Neural cell (in vitro differentiated cells): Measurements from ENCODE around the gene TSPAN31.

ENCODE experiments used
- EP300 ChIP-seq: fragments of 450-650 bp; conservative IDR thresholded peaks from 2 replicates; pipeline ENCODE4 v1.6.1; 2014; ENCODE audit warnings: antibody characterized with exemption, mild to moderate bottlenecking, moderate library complexity; ENCODE audit not compliant: poor library complexity, severe bottlenecking
- EZH2 ChIP-seq: fragments of 200-600, 300-800 bp; shearing (Covaris generic), sonication (generic); IDR thresholded peaks from 2 replicates; pipeline ENCODE4 v1.6.1; 2014; ENCODE audit warnings: antibody characterized with exemption, low read length, borderline replicate concordance, mild to moderate bottlenecking; ENCODE audit not compliant: insufficient read depth, poor library complexity, severe bottlenecking
- SMC3 ChIP-seq: fragments of 450-650 bp; conservative IDR thresholded peaks from 2 replicates; pipeline ENCODE4 v1.6.1; 2014; ENCODE audit warnings: antibody characterized with exemption, mild to moderate bottlenecking, moderate library complexity; ENCODE audit not compliant: poor library complexity
- TF ChIP-seq, protein P1 (sequence below): fragments of 450-650 bp; IDR thresholded peaks from 2 replicates; pipeline ENCODE4 v1.5.1; 2014; ENCODE audit warnings: antibody characterized with exemption, mild to moderate bottlenecking, moderate library complexity; ENCODE audit not compliant: poor library complexity, severe bottlenecking

DNA sequence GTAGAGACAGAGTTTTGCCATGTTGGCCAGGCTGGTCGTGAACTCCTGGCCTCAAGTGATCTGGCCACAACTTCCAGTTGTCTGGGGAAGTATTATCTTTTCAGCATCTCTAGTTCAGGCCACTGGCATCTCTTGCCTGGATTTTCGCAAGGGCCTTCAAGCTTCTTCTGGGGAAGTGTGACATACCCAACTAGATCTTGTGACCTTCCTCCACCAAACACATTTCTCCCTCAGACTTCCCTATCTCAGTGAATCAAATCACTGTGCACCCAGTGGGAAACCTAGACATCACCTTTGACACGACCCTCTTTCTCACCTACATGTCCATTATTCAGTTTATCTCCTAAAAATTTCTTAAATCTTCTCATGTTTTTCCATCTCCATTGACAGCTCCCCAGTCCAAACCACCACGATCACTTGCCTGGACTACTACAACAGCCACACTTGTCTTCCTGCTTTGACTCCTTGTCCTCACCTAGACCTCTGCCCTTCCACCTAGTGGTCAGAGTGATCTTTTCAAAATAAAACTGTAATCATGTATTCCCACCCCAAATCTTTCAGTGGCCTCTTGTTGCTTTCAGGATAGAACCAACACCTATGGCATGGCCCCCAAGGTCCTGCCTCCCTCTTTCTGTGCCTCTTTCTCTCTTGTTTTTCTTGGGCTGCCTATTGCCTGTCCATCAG is 30.9 kb downstream of the TSPAN31 start:
- TF ChIP-seq EP300, result no peak
- TF ChIP-seq, protein P1, sequence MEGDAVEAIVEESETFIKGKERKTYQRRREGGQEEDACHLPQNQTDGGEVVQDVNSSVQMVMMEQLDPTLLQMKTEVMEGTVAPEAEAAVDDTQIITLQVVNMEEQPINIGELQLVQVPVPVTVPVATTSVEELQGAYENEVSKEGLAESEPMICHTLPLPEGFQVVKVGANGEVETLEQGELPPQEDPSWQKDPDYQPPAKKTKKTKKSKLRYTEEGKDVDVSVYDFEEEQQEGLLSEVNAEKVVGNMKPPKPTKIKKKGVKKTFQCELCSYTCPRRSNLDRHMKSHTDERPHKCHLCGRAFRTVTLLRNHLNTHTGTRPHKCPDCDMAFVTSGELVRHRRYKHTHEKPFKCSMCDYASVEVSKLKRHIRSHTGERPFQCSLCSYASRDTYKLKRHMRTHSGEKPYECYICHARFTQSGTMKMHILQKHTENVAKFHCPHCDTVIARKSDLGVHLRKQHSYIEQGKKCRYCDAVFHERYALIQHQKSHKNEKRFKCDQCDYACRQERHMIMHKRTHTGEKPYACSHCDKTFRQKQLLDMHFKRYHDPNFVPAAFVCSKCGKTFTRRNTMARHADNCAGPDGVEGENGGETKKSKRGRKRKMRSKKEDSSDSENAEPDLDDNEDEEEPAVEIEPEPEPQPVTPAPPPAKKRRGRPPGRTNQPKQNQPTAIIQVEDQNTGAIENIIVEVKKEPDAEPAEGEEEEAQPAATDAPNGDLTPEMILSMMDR, result no peak
- no peak for TF ChIP-seq SMC3
- no peak for TF ChIP-seq EZH2
